HG02759 (cell line): ENCODE data around the gene TARBP2.

Source experiments
- ATAC-seq: cut with Tn5 transposase; IDR thresholded peaks from one replicate; pipeline ENCODE4 v1.9.1; 2021; ENCODE audit warnings: mild to moderate bottlenecking, moderate library complexity; ENCODE audit not compliant: unreplicated experiment

Gene TARBP2

GRCh38 chr12:53552361-53553327 lies 51.6 kb downstream of the TARBP2 start:
- ATAC-seq: no peak
